CD14-positive monocyte (primary cell): Measurements from ENCODE around the gene CCDC85C. TPM values are rescaled to one million over a fixed set of nuclear protein-coding genes. Genes with fewer than 3 reads are reported as not detected.
"Not testable (repeated sequence)": the region's sequence is repeated elsewhere in the genome, so short reads cannot be mapped to it uniquely, and the experiment has no call there.

Experiments
- DNase-seq, 3 donors: peaks; one replicate each; pipeline ENCODE4 v3.0.0-alpha.2; 2011 to 2022
- H2AFZ ChIP-seq: 2 replicates; pipeline ENCODE4 v1.6.0; 2012; ENCODE audit warnings: mild to moderate bottlenecking, low read depth, low read length, inconsistent platforms; ENCODE audit not compliant: insufficient read depth, poor library complexity, severe bottlenecking
- H3K27ac ChIP-seq, 2 donors: 1 replicate in 1 of 2; 2 replicates in 1 of 2; pipeline ENCODE4 v1.5.1; 2012 to 2013; ENCODE audit warnings: low read length in 2 of 2, control low read depth in 1 of 2, inconsistent platforms in 1 of 2, low read depth in 1 of 2, mild to moderate bottlenecking in 1 of 2
- H3K27me3 ChIP-seq, 2 donors: one replicate each; pipeline versions ENCODE4 v1.6.0 to v1.6.1; 2011 to 2013; ENCODE audit warnings: low read length in 2 of 2; ENCODE audit not compliant: control insufficient read depth in 2 of 2, insufficient read depth in 2 of 2
- H3K36me3 ChIP-seq, 2 donors: replicated peaks in 1 of 2; 1 replicate in 1 of 2; 2 replicates in 1 of 2; pipeline versions ENCODE4 v1.5.1 to v1.6.1; 2012 to 2013; ENCODE audit warnings: low read length in 2 of 2, control low read depth in 1 of 2, inconsistent platforms in 1 of 2, mild to moderate bottlenecking in 1 of 2; ENCODE audit not compliant: insufficient read depth in 2 of 2, control insufficient read depth in 1 of 2
- H3K4me1 ChIP-seq, 2 donors: 1 replicate in 1 of 2; 2 replicates in 1 of 2; pipeline versions ENCODE4 v1.5.1 to v1.6.1; 2012 to 2013; ENCODE audit warnings: low read length in 2 of 2, control low read depth in 1 of 2, inconsistent platforms in 1 of 2, mild to moderate bottlenecking in 1 of 2, moderate library complexity in 1 of 2; ENCODE audit not compliant: insufficient read depth in 2 of 2, control insufficient read depth in 1 of 2
- H3K4me2 ChIP-seq: replicated peaks from 2 replicates; pipeline ENCODE3; 2012; ENCODE audit warnings: low read length, moderate library complexity, mild to moderate bottlenecking; ENCODE audit not compliant: poor library complexity, severe bottlenecking; ENCODE audit errors: extremely low read depth
- H3K4me3 ChIP-seq, 3 experiments: fragments of 200-600 bp in 1 of 3; sonication (generic) in 1 of 3; replicated peaks in 1 of 3; 1 replicate in 2 of 3; 2 replicates in 1 of 3; pipeline ENCODE4 v1.5.1; 2011 to 2013; ENCODE audit warnings: low read length in 3 of 3, mild to moderate bottlenecking in 3 of 3, control low read depth in 2 of 3, low read depth in 2 of 3, inconsistent platforms in 1 of 3, moderate library complexity in 1 of 3
- H3K79me2 ChIP-seq: 2 replicates; pipeline ENCODE4 v1.6.0; 2012; ENCODE audit warnings: mild to moderate bottlenecking, control low read depth, inconsistent platforms, low read length, moderate library complexity; ENCODE audit not compliant: insufficient read depth
- H3K9ac ChIP-seq: 2 replicates; pipeline ENCODE4 v1.6.0; 2017; ENCODE audit warnings: low read length, mild to moderate bottlenecking; ENCODE audit not compliant: insufficient read depth, poor library complexity, severe bottlenecking
- H3K9me3 ChIP-seq, 2 donors: replicated peaks in 1 of 2; 1 replicate in 1 of 2; 2 replicates in 1 of 2; pipeline versions ENCODE4 v1.5.1 to v1.6.1; 2012 to 2013; ENCODE audit warnings: low read length in 2 of 2, control low read depth in 1 of 2; ENCODE audit not compliant: control insufficient read depth in 1 of 2, insufficient read depth in 1 of 2
- H4K20me1 ChIP-seq: 2 replicates; pipeline ENCODE4 v1.6.0; 2012; ENCODE audit warnings: mild to moderate bottlenecking, low read length, control low read depth, moderate library complexity; ENCODE audit not compliant: insufficient read depth
- H3K27ac Mint-ChIP-seq, 7 donors: one replicate each; pipeline ENCODE4 v1.8.0; 2020; ENCODE audit warnings: mild to moderate bottlenecking in 7 of 7, mixed read lengths in 7 of 7, moderate library complexity in 6 of 7, inconsistent platforms in 2 of 7
- H3K27me3 Mint-ChIP-seq, 3 donors: one replicate each; pipeline ENCODE4 v1.8.0; 2021 to 2022; ENCODE audit warnings: low read depth in 3 of 3, mild to moderate bottlenecking in 3 of 3, mixed read lengths in 3 of 3, moderate library complexity in 3 of 3, inconsistent platforms in 1 of 3
- H3K36me3 Mint-ChIP-seq, 2 donors: one replicate each; pipeline ENCODE4 v1.8.0; 2020; ENCODE audit warnings: mixed read lengths in 2 of 2, inconsistent platforms in 1 of 2, mild to moderate bottlenecking in 1 of 2
- H3K4me1 Mint-ChIP-seq: one replicate; pipeline ENCODE4 v1.8.0; 2020; ENCODE audit warnings: mild to moderate bottlenecking, mixed read lengths
- H3K4me3 Mint-ChIP-seq, 2 donors: one replicate each; pipeline ENCODE4 v1.8.0; 2020; ENCODE audit warnings: mild to moderate bottlenecking in 2 of 2, mixed read lengths in 2 of 2, moderate library complexity in 1 of 2
- H3K9me3 Mint-ChIP-seq, 7 donors: one replicate each; pipeline ENCODE4 v1.8.0; 2020 to 2022; ENCODE audit warnings: mixed read lengths in 7 of 7, mild to moderate bottlenecking in 6 of 7, moderate library complexity in 6 of 7, inconsistent platforms in 2 of 7
- CTCF ChIP-seq: fragments of 200-600 bp; IDR thresholded peaks from one replicate; pipeline ENCODE4 v1.8.0; 2022; ENCODE audit warnings: antibody characterized with exemption, mild to moderate bottlenecking
- WGBS: methylation state at CpG from one replicate; pipeline ENCODE4 v1.1.5; 2013; ENCODE audit warnings: missing lambda C conversion rate; ENCODE audit not compliant: insufficient coverage; 5-methylcytosine and 5-hydroxymethylcytosine counted together
- intact Hi-C, 2 donors: fragments of 100-400 bp; cut with micrococcal nuclease; formaldehyde crosslinking; loops; one replicate each; pipeline versions ENCODE4 v1.15.0 to v1.15.1; 2023
- polyA plus RNA-seq, 3 donors: library from polyadenylated mRNA; depleted of rRNA in 1 of 3; unstranded in 2 of 3; stranded (reverse) in 1 of 3; fragments of 300-500 nt in 2 of 3; fragments of >200 nt in 1 of 3; fragmentation: Illumina TruSeq in 2 of 3; gene quantifications; 1 replicate in 2 of 3; 2 replicates in 1 of 3; pipeline ENCODE4 v1.2.3, GENCODE V29; 2012 to 2021

CCDC85C gene
- polyA plus RNA-seq, 3 donors: under 0.01 to 0.03 TPM; not detected in 1

GRCh38 chr14:99643343-99643742, 39.3 kb upstream of the CCDC85C start:
- H3K27ac ChIP-seq: no peak overlapping the region
- H3K79me2 ChIP-seq: no peaks in the 10 kb centered on the region
- 71% methylated on average over 4 of the region's 6 CpGs for WGBS
- peaks cover 3 to 28% of the 10 kb centered on the region in 2 donors for H3K27me3 ChIP-seq
- no peak overlapping the region for H2AFZ ChIP-seq
- H3K4me1 ChIP-seq: peaks cover 0 to 8% of the 10 kb centered on the region in 2 donors
- no peak overlapping the region for H3K4me2 ChIP-seq
- Mint-ChIP-seq H3K9me3 (peaks cover 0 to 6% (median 1%) of the 10 kb centered on the region in 7 donors), H3K27me3 (peaks cover 32 to 46% (median 33%) of the 10 kb centered on the region in 3 donors), H3K27ac (no peak overlapping the region), H3K4me1 (peaks cover 2% of the 10 kb centered on the region), H3K4me3 (no peak overlapping the region), H3K36me3 (no peaks in the 10 kb centered on the region)
- no peak for DNase-seq
- intact Hi-C loops: no loop called here
- no peaks in the 10 kb centered on the region for H3K36me3 ChIP-seq
- H4K20me1 ChIP-seq: no peaks in the 10 kb centered on the region
- H3K9me3 ChIP-seq: no peaks in the 10 kb centered on the region
- no peak overlapping the region for H3K4me3 ChIP-seq
- TF ChIP-seq CTCF: no peak
- no peak overlapping the region for H3K9ac ChIP-seq

GRCh38 chr14:99642771-99643170, 38.8 kb upstream of the CCDC85C start:
- H3K36me3 ChIP-seq, H3K9me3 ChIP-seq, H3K4me1 Mint-ChIP-seq, H3K4me3 Mint-ChIP-seq, H3K79me2 ChIP-seq, H3K36me3 Mint-ChIP-seq, DNase-seq, H4K20me1 ChIP-seq, H3K4me2 ChIP-seq, intact Hi-C loops, H3K4me1 ChIP-seq, H3K9me3 Mint-ChIP-seq, H3K4me3 ChIP-seq, H3K9ac ChIP-seq, H3K27ac ChIP-seq, H2AFZ ChIP-seq, H3K27ac Mint-ChIP-seq: not testable (repeated sequence)
- H3K27me3 Mint-ChIP-seq: peaks cover 30 to 45% (median 33%) of the 10 kb centered on the region in 3 donors
- no CpG with 5 or more reads among the region's 5 CpGs for WGBS
- peaks cover 3 to 28% of the 10 kb centered on the region in 2 donors for H3K27me3 ChIP-seq
